ENCODE data around the gene HS2ST1.

GRCh38 chr1:87146986-87147385 is 232.6 kb downstream of the HS2ST1 start:
- no peak for TF ChIP-seq CTCF (IDR thresholded peaks at IDR 0.05; ENCODE audit: insufficient read depth, low read length)
- TF ChIP-seq GABPA (IDR thresholded peaks at IDR 0.05; ENCODE audit: low read depth): no peak
- no peak for TF ChIP-seq POLR2AphosphoS5 (IDR thresholded peaks at IDR 0.05; ENCODE audit: low read depth)
- TF ChIP-seq REST (IDR thresholded peaks at IDR 0.05; ENCODE audit: insufficient replicate concordance, low read depth): no peak
- TF ChIP-seq SPI1 (IDR thresholded peaks at IDR 0.05; ENCODE audit: borderline replicate concordance, low read depth): no peak

All from HL-60 (cell line).